ENCODE results near the gene PTCD2.
A peak's percentile ranks its signal among the peaks of the same experiment; 100 is the strongest.

The PTCD2 gene

GRCh38 chr5:72346398-72346797 lies 26.2 kb downstream of the PTCD2 start:
- no peak for DNase-seq (ENCODE audit: low spot score)

GRCh38 chr5:72347801-72348308 lies 27.7 kb downstream of the PTCD2 start:
- no peak for DNase-seq (ENCODE audit: low spot score)

GRCh38 chr5:72351376-72351775 lies 31.2 kb downstream of the PTCD2 start:
- no peak for DNase-seq (ENCODE audit: low spot score)

- no peak for DNase-seq (ENCODE audit: low spot score)
These were observed 32.4 kb downstream of the PTCD2 start for GRCh38 chr5:72352616-72353015.

GRCh38 chr5:72353046-72353445 lies 32.9 kb downstream of the PTCD2 start:
- DNase-seq (ENCODE audit: low spot score) = no peak

GRCh38 chr5:72355706-72356299 lies 35.6 kb downstream of the PTCD2 start:
- no peak for DNase-seq (ENCODE audit: low spot score)

GRCh38 chr5:72356361-72356760 lies 36.2 kb downstream of the PTCD2 start:
- no peak for DNase-seq (ENCODE audit: low spot score)

GRCh38 chr5:72358925-72359324 lies 38.8 kb downstream of the PTCD2 start:
- no peak for DNase-seq (ENCODE audit: low spot score)

GRCh38 chr5:72359886-72360285 lies 39.7 kb downstream of the PTCD2 start:
- no peak for DNase-seq (ENCODE audit: low spot score)

GRCh38 chr5:72363166-72363802 lies 43.1 kb downstream of the PTCD2 start:
- DNase-seq (ENCODE audit: low spot score) = no peak

GRCh38 chr5:72364171-72364570 lies 44.0 kb downstream of the PTCD2 start:
- no peak for DNase-seq (ENCODE audit: low spot score)

- no peak for DNase-seq (ENCODE audit: low spot score)
These were observed 44.8 kb downstream of the PTCD2 start for GRCh38 chr5:72364951-72365350.

GRCh38 chr5:72366324-72366976 lies 46.3 kb downstream of the PTCD2 start:
- peak; percentile 36 for DNase-seq (ENCODE audit: low spot score)

GRCh38 chr5:72368271-72368670 lies 48.1 kb downstream of the PTCD2 start:
- DNase-seq (ENCODE audit: low spot score) = no peak

- no peak for DNase-seq (ENCODE audit: low spot score)
These were observed 49.1 kb downstream of the PTCD2 start for GRCh38 chr5:72369301-72369700.

- DNase-seq (ENCODE audit: low spot score) = no peak
These were observed 49.5 kb downstream of the PTCD2 start for GRCh38 chr5:72369711-72370110.

- no peak for DNase-seq (ENCODE audit: low spot score)
These were observed 52.2 kb downstream of the PTCD2 start for GRCh38 chr5:72372331-72372730.

GRCh38 chr5:72372923-72373322 lies 52.8 kb downstream of the PTCD2 start:
- no peak for DNase-seq (ENCODE audit: low spot score)

- DNase-seq (ENCODE audit: low spot score) = no peak
These were observed 54.7 kb downstream of the PTCD2 start for GRCh38 chr5:72374844-72375243.

- no peak for DNase-seq (ENCODE audit: low spot score)
These were observed 56.2 kb downstream of the PTCD2 start for GRCh38 chr5:72376381-72376780.

- DNase-seq (ENCODE audit: low spot score) = no peak
These were observed 57.9 kb downstream of the PTCD2 start for GRCh38 chr5:72377910-72378638.

GRCh38 chr5:72378639-72379289 lies 58.6 kb downstream of the PTCD2 start:
- DNase-seq (ENCODE audit: low spot score) = no peak

Data from hematopoietic multipotent progenitor cell treated with erythropoietin and hydrocortisone succinate and interleukin-3 and kit ligand, for 15 days (in vitro differentiated cells).